GM12892 (cell line): Measurements from ENCODE around the gene FOXB2.

ENCODE experiments used
- POLR2A ChIP-seq: IDR thresholded peaks from 2 replicates; pipeline ENCODE4 v1.6.1; 2011; ENCODE audit warnings: low read depth, low read length, control low read depth
- POLR2AphosphoS5 ChIP-seq: IDR thresholded peaks from 2 replicates; pipeline ENCODE4 v1.6.1; 2011; ENCODE audit warnings: low read depth, low read length, control low read depth
- TAF1 ChIP-seq: IDR thresholded peaks from 2 replicates; pipeline ENCODE4 v1.6.1; 2011; ENCODE audit warnings: low read depth, mild to moderate bottlenecking, control low read depth, low read length, borderline replicate concordance

GRCh38 chr9:77016121-77016525, 3.3 kb upstream of the FOXB2 start:
- TF ChIP-seq POLR2A (no peak), POLR2AphosphoS5 (no peak), TAF1 (no peak)
